Panc1 (cell line): ENCODE measurements around the gene MRPL21.

ENCODE experiments used
- CTCF ChIP-seq: fragments of 450-650 bp; IDR thresholded peaks from 2 replicates; pipeline ENCODE4 v1.5.1; 2017; ENCODE audit warnings: mild to moderate bottlenecking
- TF ChIP-seq, protein P1 (sequence below), 2 experiments: IDR thresholded peaks; 2 replicates each; pipeline ENCODE4 v1.6.1; 2011 to 2012; ENCODE audit warnings: low read depth in 2 of 2, control low read depth in 1 of 2, low read length in 1 of 2, mild to moderate bottlenecking in 1 of 2, moderate library complexity in 1 of 2; ENCODE audit not compliant: insufficient read depth in 1 of 2

GRCh38 chr11:68910965-68911364 lies 7.3 kb upstream of the MRPL21 start:
- no peak for TF ChIP-seq CTCF
- TF ChIP-seq, protein P1, sequence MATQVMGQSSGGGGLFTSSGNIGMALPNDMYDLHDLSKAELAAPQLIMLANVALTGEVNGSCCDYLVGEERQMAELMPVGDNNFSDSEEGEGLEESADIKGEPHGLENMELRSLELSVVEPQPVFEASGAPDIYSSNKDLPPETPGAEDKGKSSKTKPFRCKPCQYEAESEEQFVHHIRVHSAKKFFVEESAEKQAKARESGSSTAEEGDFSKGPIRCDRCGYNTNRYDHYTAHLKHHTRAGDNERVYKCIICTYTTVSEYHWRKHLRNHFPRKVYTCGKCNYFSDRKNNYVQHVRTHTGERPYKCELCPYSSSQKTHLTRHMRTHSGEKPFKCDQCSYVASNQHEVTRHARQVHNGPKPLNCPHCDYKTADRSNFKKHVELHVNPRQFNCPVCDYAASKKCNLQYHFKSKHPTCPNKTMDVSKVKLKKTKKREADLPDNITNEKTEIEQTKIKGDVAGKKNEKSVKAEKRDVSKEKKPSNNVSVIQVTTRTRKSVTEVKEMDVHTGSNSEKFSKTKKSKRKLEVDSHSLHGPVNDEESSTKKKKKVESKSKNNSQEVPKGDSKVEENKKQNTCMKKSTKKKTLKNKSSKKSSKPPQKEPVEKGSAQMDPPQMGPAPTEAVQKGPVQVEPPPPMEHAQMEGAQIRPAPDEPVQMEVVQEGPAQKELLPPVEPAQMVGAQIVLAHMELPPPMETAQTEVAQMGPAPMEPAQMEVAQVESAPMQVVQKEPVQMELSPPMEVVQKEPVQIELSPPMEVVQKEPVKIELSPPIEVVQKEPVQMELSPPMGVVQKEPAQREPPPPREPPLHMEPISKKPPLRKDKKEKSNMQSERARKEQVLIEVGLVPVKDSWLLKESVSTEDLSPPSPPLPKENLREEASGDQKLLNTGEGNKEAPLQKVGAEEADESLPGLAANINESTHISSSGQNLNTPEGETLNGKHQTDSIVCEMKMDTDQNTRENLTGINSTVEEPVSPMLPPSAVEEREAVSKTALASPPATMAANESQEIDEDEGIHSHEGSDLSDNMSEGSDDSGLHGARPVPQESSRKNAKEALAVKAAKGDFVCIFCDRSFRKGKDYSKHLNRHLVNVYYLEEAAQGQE (IDR thresholded peaks at IDR 0.05; ENCODE audit: insufficient read depth in 1 of 2, low read depth in 2 of 2, low read length in 1 of 2) = no peak
